ENCODE data around the gene GPC5.

DNA sequence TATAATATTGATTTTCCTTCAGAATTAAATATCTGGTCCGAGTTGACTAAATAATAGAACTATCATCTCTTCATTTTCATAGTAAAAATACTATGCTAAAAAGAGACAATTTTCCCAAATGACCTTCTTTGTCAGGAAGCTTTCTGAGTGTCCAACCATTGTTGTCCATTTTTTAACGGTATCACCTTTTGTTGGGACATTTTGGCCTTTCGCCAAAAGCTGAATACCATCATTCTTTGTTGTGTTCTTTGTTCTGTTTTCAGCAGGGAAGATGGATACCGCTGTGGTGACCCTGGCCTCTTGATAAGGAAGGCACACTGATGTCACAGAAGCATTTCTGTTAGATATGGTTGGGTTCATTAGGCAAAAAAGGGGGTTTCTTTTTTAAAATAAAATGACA is 1173.8 kb downstream of the GPC5 start:
- TF ChIP-seq EZH2 (IDR thresholded peaks at IDR 0.05) (no peak), EZH2phosphoT487 (IDR thresholded peaks at IDR 0.05) (no peak)
- TF ChIP-seq, protein P1, sequence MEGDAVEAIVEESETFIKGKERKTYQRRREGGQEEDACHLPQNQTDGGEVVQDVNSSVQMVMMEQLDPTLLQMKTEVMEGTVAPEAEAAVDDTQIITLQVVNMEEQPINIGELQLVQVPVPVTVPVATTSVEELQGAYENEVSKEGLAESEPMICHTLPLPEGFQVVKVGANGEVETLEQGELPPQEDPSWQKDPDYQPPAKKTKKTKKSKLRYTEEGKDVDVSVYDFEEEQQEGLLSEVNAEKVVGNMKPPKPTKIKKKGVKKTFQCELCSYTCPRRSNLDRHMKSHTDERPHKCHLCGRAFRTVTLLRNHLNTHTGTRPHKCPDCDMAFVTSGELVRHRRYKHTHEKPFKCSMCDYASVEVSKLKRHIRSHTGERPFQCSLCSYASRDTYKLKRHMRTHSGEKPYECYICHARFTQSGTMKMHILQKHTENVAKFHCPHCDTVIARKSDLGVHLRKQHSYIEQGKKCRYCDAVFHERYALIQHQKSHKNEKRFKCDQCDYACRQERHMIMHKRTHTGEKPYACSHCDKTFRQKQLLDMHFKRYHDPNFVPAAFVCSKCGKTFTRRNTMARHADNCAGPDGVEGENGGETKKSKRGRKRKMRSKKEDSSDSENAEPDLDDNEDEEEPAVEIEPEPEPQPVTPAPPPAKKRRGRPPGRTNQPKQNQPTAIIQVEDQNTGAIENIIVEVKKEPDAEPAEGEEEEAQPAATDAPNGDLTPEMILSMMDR (IDR thresholded peaks at IDR 0.05): no peak
